Activated naive CD8-positive, alpha-beta T cell treated with anti-CD3 and anti-CD28 coated beads, Interleukin-2, amount 50 U/mL, for 24 hours (primary cell): ENCODE data around the gene ANKRD12.
"Not testable (repeated sequence)": the region's sequence is repeated elsewhere in the genome, so short reads cannot be mapped to it uniquely, and the experiment has no call there.

Experiments used
- ATAC-seq: fragments of 150-1000 bp; cut with Tn5 transposase; one replicate; pipeline ENCODE4 v1.10.0; 2021
- DNase-seq: peaks from one replicate; pipeline ENCODE4 v3.0.0; 2021
- H3K27ac Mint-ChIP-seq: one replicate; pipeline ENCODE4 v1.8.0; 2021; ENCODE audit warnings: mild to moderate bottlenecking, mixed read lengths
- H3K27me3 Mint-ChIP-seq: one replicate; pipeline ENCODE4 v1.8.0; 2021; ENCODE audit warnings: mixed read lengths
- H3K36me3 Mint-ChIP-seq: one replicate; pipeline ENCODE4 v1.8.0; 2021; ENCODE audit warnings: low read depth, mixed read lengths
- H3K4me1 Mint-ChIP-seq: one replicate; pipeline ENCODE4 v1.8.0; 2021; ENCODE audit warnings: mixed read lengths
- H3K4me3 Mint-ChIP-seq: one replicate; pipeline ENCODE4 v1.8.0; 2021; ENCODE audit warnings: mild to moderate bottlenecking, moderate library complexity, mixed read lengths
- H3K9me3 Mint-ChIP-seq: one replicate; pipeline ENCODE4 v1.8.0; 2021; ENCODE audit warnings: mixed read lengths

The ANKRD12 gene

GRCh38 chr18:9146224-9146623, 9.6 kb downstream of the ANKRD12 start:
- DNase-seq (no peak), ATAC-seq (no peak)
- Mint-ChIP-seq H3K27me3 (peaks cover 1% of the 10 kb centered on the region), H3K36me3 (peaks cover 14% of the 10 kb centered on the region), H3K27ac (peak overlapping the region; percentile 86), H3K4me3 (no peak overlapping the region), H3K4me1 (peaks cover 81% of the 10 kb centered on the region), H3K9me3 (no peaks in the 10 kb centered on the region)

- H3K27me3 Mint-ChIP-seq, result peaks cover 1% of the 10 kb centered on the region
- peak overlapping the region; percentile 90 for H3K27ac Mint-ChIP-seq
- no peak for DNase-seq
- H3K9me3 Mint-ChIP-seq, result no peaks in the 10 kb centered on the region
- ATAC-seq, result peak; percentile 56
- peak overlapping the region; percentile 19 for H3K4me3 Mint-ChIP-seq
- peaks cover 78% of the 10 kb centered on the region for H3K4me1 Mint-ChIP-seq
- H3K36me3 Mint-ChIP-seq, result peaks cover 10% of the 10 kb centered on the region
Observed at GRCh38 chr18:9147440-9148202, 11.0 kb downstream of the ANKRD12 start.

- Mint-ChIP-seq H3K4me1 (peaks cover 80% of the 10 kb centered on the region), H3K9me3 (no peaks in the 10 kb centered on the region), H3K27ac (peak overlapping the region; percentile 90), H3K36me3 (peaks cover 8% of the 10 kb centered on the region), H3K4me3 (no peak overlapping the region), H3K27me3 (peaks cover 1% of the 10 kb centered on the region)
- DNase-seq (no peak), ATAC-seq (no peak)
Observed at GRCh38 chr18:9148203-9148552, 11.6 kb downstream of the ANKRD12 start.

GRCh38 chr18:9150121-9150520, 13.5 kb downstream of the ANKRD12 start:
- ATAC-seq, result no peak
- Mint-ChIP-seq H3K4me1 (peaks cover 82% of the 10 kb centered on the region), H3K27me3 (no peaks in the 10 kb centered on the region), H3K36me3 (peaks cover 8% of the 10 kb centered on the region), H3K4me3 (no peak overlapping the region), H3K9me3 (no peaks in the 10 kb centered on the region), H3K27ac (no peak overlapping the region)
- no peak for DNase-seq

GRCh38 chr18:9153256-9153655, 16.7 kb downstream of the ANKRD12 start:
- DNase-seq (no peak), ATAC-seq (no peak)
- Mint-ChIP-seq H3K4me3 (no peak overlapping the region), H3K9me3 (no peaks in the 10 kb centered on the region), H3K4me1 (peaks cover 80% of the 10 kb centered on the region), H3K27me3 (no peaks in the 10 kb centered on the region), H3K27ac (no peak overlapping the region), H3K36me3 (peaks cover 15% of the 10 kb centered on the region)

- Mint-ChIP-seq H3K27ac (peak overlapping the region; percentile 36), H3K4me3 (no peak overlapping the region)
- ATAC-seq, result peak; percentile 73
Observed at GRCh38 chr18:9156604-9157249, 20.1 kb downstream of the ANKRD12 start.

GRCh38 chr18:9157806-9158205, 21.2 kb downstream of the ANKRD12 start:
- Mint-ChIP-seq H3K4me1 (peaks cover 65% of the 10 kb centered on the region), H3K9me3 (peaks cover 8% of the 10 kb centered on the region), H3K36me3 (peaks cover 25% of the 10 kb centered on the region), H3K27ac (peak overlapping the region; percentile 46), H3K27me3 (no peaks in the 10 kb centered on the region), H3K4me3 (no peak overlapping the region)
- no peak for ATAC-seq
- DNase-seq, result no peak

More at GRCh38 chr18:9156604-9157249, 20.1 kb downstream of the ANKRD12 start:
- H3K36me3 Mint-ChIP-seq, result peaks cover 18% of the 10 kb centered on the region
- no peak for DNase-seq
- H3K27me3 Mint-ChIP-seq, result no peaks in the 10 kb centered on the region
- H3K9me3 Mint-ChIP-seq, result no peaks in the 10 kb centered on the region
- H3K4me1 Mint-ChIP-seq, result peaks cover 69% of the 10 kb centered on the region

- ATAC-seq (no peak), DNase-seq (no peak)
- H3K27me3 Mint-ChIP-seq, result no peaks in the 10 kb centered on the region
- peaks cover 27% of the 10 kb centered on the region for H3K9me3 Mint-ChIP-seq
- peaks cover 41% of the 10 kb centered on the region for H3K36me3 Mint-ChIP-seq
- H3K4me1 Mint-ChIP-seq, result peaks cover 55% of the 10 kb centered on the region
- no peak overlapping the region for H3K4me3 Mint-ChIP-seq
- no peak overlapping the region for H3K27ac Mint-ChIP-seq
Observed at GRCh38 chr18:9160014-9160413, 23.4 kb downstream of the ANKRD12 start.

GRCh38 chr18:9162663-9163062, 26.1 kb downstream of the ANKRD12 start:
- peaks cover 41% of the 10 kb centered on the region for H3K36me3 Mint-ChIP-seq
- not testable (repeated sequence) for H3K27ac Mint-ChIP-seq, ATAC-seq, H3K27me3 Mint-ChIP-seq, H3K4me3 Mint-ChIP-seq, DNase-seq
- peaks cover 36% of the 10 kb centered on the region for H3K4me1 Mint-ChIP-seq
- peaks cover 32% of the 10 kb centered on the region for H3K9me3 Mint-ChIP-seq

- H3K4me3 Mint-ChIP-seq, ATAC-seq, H3K27ac Mint-ChIP-seq, DNase-seq, H3K27me3 Mint-ChIP-seq: not testable (repeated sequence)
- Mint-ChIP-seq H3K36me3 (peaks cover 45% of the 10 kb centered on the region), H3K9me3 (peaks cover 35% of the 10 kb centered on the region), H3K4me1 (peaks cover 31% of the 10 kb centered on the region)
Observed at GRCh38 chr18:9164149-9164548, 27.6 kb downstream of the ANKRD12 start.

- H3K4me3 Mint-ChIP-seq, ATAC-seq, DNase-seq, H3K27me3 Mint-ChIP-seq, H3K27ac Mint-ChIP-seq: not testable (repeated sequence)
- Mint-ChIP-seq H3K36me3 (peaks cover 46% of the 10 kb centered on the region), H3K9me3 (peaks cover 41% of the 10 kb centered on the region), H3K4me1 (peaks cover 43% of the 10 kb centered on the region)
Observed at GRCh38 chr18:9165883-9166282, 29.3 kb downstream of the ANKRD12 start.

GRCh38 chr18:9169515-9169914, 32.9 kb downstream of the ANKRD12 start:
- Mint-ChIP-seq H3K9me3 (peaks cover 18% of the 10 kb centered on the region), H3K4me1 (peaks cover 57% of the 10 kb centered on the region), H3K36me3 (peaks cover 31% of the 10 kb centered on the region)
- H3K27me3 Mint-ChIP-seq, H3K4me3 Mint-ChIP-seq, DNase-seq, ATAC-seq, H3K27ac Mint-ChIP-seq: not testable (repeated sequence)

- not testable (repeated sequence) for H3K4me3 Mint-ChIP-seq
- peaks cover 30% of the 10 kb centered on the region for H3K36me3 Mint-ChIP-seq
Observed at GRCh38 chr18:9171919-9172318, 35.3 kb downstream of the ANKRD12 start.

GRCh38 chr18:9172506-9173127, 36.0 kb downstream of the ANKRD12 start:
- Mint-ChIP-seq H3K9me3 (peaks cover 13% of the 10 kb centered on the region), H3K27me3 (no peaks in the 10 kb centered on the region), H3K4me3 (no peak overlapping the region), H3K27ac (no peak overlapping the region), H3K36me3 (peaks cover 30% of the 10 kb centered on the region), H3K4me1 (peaks cover 75% of the 10 kb centered on the region)
- DNase-seq, result no peak
- no peak for ATAC-seq

More at GRCh38 chr18:9171919-9172318, 35.3 kb downstream of the ANKRD12 start:
- H3K27me3 Mint-ChIP-seq, H3K27ac Mint-ChIP-seq, DNase-seq, ATAC-seq: not testable (repeated sequence)
- Mint-ChIP-seq H3K9me3 (peaks cover 13% of the 10 kb centered on the region), H3K4me1 (peaks cover 68% of the 10 kb centered on the region)
